ENCODE results near the gene ESPL1.

DNA sequence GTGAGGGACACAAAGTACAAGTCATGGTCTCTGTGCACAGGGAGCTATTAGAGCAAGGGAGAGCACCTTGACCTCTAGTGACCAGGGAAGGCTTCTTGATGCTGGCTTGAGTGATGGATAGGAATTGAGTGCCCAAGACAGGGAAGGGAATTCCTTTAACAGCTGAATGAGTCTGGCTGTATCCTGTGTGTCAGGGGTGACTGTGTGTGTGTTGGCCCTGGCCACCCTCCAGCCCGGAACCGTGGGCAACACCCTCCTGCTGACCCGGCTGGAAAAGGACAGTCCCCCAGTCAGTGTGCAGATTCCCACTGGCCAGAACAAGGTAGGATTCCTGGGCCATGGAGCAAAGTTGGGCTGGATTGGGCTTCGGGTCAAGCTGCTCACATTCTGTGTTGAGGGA is 21.8 kb downstream of the ESPL1 start:
- TF ChIP-seq, protein P1, sequence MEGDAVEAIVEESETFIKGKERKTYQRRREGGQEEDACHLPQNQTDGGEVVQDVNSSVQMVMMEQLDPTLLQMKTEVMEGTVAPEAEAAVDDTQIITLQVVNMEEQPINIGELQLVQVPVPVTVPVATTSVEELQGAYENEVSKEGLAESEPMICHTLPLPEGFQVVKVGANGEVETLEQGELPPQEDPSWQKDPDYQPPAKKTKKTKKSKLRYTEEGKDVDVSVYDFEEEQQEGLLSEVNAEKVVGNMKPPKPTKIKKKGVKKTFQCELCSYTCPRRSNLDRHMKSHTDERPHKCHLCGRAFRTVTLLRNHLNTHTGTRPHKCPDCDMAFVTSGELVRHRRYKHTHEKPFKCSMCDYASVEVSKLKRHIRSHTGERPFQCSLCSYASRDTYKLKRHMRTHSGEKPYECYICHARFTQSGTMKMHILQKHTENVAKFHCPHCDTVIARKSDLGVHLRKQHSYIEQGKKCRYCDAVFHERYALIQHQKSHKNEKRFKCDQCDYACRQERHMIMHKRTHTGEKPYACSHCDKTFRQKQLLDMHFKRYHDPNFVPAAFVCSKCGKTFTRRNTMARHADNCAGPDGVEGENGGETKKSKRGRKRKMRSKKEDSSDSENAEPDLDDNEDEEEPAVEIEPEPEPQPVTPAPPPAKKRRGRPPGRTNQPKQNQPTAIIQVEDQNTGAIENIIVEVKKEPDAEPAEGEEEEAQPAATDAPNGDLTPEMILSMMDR (IDR thresholded peaks at IDR 0.05) = no peak
- no peak for TF ChIP-seq POLR2A (IDR thresholded peaks at IDR 0.05)
